Tibial artery (tissue), 4 donors: ENCODE data around the gene IHH.

Experiments used
- DNase-seq, 2 donors: peaks; one replicate each; pipeline ENCODE4 v3.0.0-alpha.2; 2019
- H3K27ac ChIP-seq, 2 donors: fragments of 200-600 bp; sonication (generic) in 1 of 2; 1 replicate in 1 of 2; 2 replicates in 1 of 2; pipeline ENCODE4 v1.5.1; 2018 to 2019; ENCODE audit warnings: mild to moderate bottlenecking in 1 of 2
- H3K27me3 ChIP-seq, 2 donors: fragments of 200-600 bp; sonication (generic) in 1 of 2; one replicate each; pipeline versions ENCODE4 v1.5.1 to v1.6.0; 2016 to 2019
- H3K36me3 ChIP-seq, 3 donors: fragments of 200-600 bp; sonication (generic) in 2 of 3; one replicate each; pipeline ENCODE4 v1.5.1; 2016 to 2019; ENCODE audit warnings: mild to moderate bottlenecking in 2 of 3
- H3K4me1 ChIP-seq, 4 donors: fragments of 200-600 bp; sonication (generic) in 2 of 4; 1 replicate in 3 of 4; 2 replicates in 1 of 4; pipeline ENCODE4 v1.5.1; 2016 to 2019
- H3K4me3 ChIP-seq, 2 donors: fragments of 200-600 bp; sonication (generic) in 1 of 2; 1 replicate in 1 of 2; 2 replicates in 1 of 2; pipeline ENCODE4 v1.5.1; 2018 to 2019; ENCODE audit warnings: mild to moderate bottlenecking in 2 of 2
- H3K9me3 ChIP-seq, 3 donors: fragments of 200-600 bp; sonication (generic) in 1 of 3; one replicate each; pipeline ENCODE4 v1.5.1; 2016 to 2019
- CTCF ChIP-seq, 2 experiments: fragments of 200-600 bp in 1 of 2; fragments of 450-650 bp in 1 of 2; IDR thresholded peaks; one replicate each; pipeline ENCODE4 v1.5.1; 2017 to 2019; ENCODE audit warnings: antibody characterized with exemption in 2 of 2, mild to moderate bottlenecking in 1 of 2, moderate library complexity in 1 of 2
- intact Hi-C: fragments of 100-400 bp; cut with DNase I; formaldehyde crosslinking; loops from one replicate; pipeline ENCODE4 v1.15.0; 2023; ENCODE audit warnings: low total_unique reads

The IHH gene

GRCh38 chr2:219027511-219028055 lies 33.1 kb downstream of the IHH start:
- intact Hi-C loops = no loop called here
- no peak overlapping the region for H3K27ac ChIP-seq
- no peak for TF ChIP-seq CTCF (IDR thresholded peaks at IDR 0.05)
- H3K36me3 ChIP-seq = no peaks in the 10 kb centered on the region
- DNase-seq = no peak
- no peaks in the 10 kb centered on the region for H3K9me3 ChIP-seq
- peaks cover 0 to 76% of the 10 kb centered on the region in 2 donors for H3K27me3 ChIP-seq
- H3K4me3 ChIP-seq = no peak overlapping the region
- H3K4me1 ChIP-seq = no peaks in the 10 kb centered on the region

- Histone ChIP-seq H3K4me1 (no peaks in the 10 kb centered on the region), H3K36me3 (no peaks in the 10 kb centered on the region), H3K27ac (no peak overlapping the region), H3K9me3 (no peaks in the 10 kb centered on the region), H3K4me3 (no peak overlapping the region), H3K27me3 (peaks cover 0 to 73% of the 10 kb centered on the region in 2 donors)
- intact Hi-C loops = no loop called here
- DNase-seq = no peak
- no peak for TF ChIP-seq CTCF (IDR thresholded peaks at IDR 0.05)
These were observed 33.8 kb downstream of the IHH start for GRCh38 chr2:219026946-219027345.

GRCh38 chr2:219025637-219026585 lies 34.8 kb downstream of the IHH start:
- H3K4me1 ChIP-seq = no peaks in the 10 kb centered on the region
- intact Hi-C loops = no loop called here
- H3K36me3 ChIP-seq = no peaks in the 10 kb centered on the region
- no peak overlapping the region for H3K27ac ChIP-seq
- TF ChIP-seq CTCF (IDR thresholded peaks at IDR 0.05) = no peak
- DNase-seq = no peak
- peaks cover 0 to 66% of the 10 kb centered on the region in 2 donors for H3K27me3 ChIP-seq
- H3K9me3 ChIP-seq = no peaks in the 10 kb centered on the region
- no peak overlapping the region for H3K4me3 ChIP-seq

GRCh38 chr2:219024059-219024458 lies 36.7 kb downstream of the IHH start:
- H3K36me3 ChIP-seq = no peaks in the 10 kb centered on the region
- intact Hi-C loops = no loop called here
- TF ChIP-seq CTCF (IDR thresholded peaks at IDR 0.05) = no peak
- no peak for DNase-seq
- no peaks in the 10 kb centered on the region for H3K4me1 ChIP-seq
- peaks cover 0 to 48% of the 10 kb centered on the region in 2 donors for H3K27me3 ChIP-seq
- no peak overlapping the region for H3K27ac ChIP-seq
- H3K9me3 ChIP-seq = no peaks in the 10 kb centered on the region
- H3K4me3 ChIP-seq = no peak overlapping the region

GRCh38 chr2:219023045-219023605 lies 37.6 kb downstream of the IHH start:
- Histone ChIP-seq H3K4me3 (no peak overlapping the region), H3K4me1 (peaks cover 0 to 9% (median 4%) of the 10 kb centered on the region in 4 donors), H3K27ac (no peak overlapping the region), H3K36me3 (no peaks in the 10 kb centered on the region), H3K9me3 (no peaks in the 10 kb centered on the region), H3K27me3 (peaks cover 0 to 39% of the 10 kb centered on the region in 2 donors)
- no peak for TF ChIP-seq CTCF (IDR thresholded peaks at IDR 0.05)
- no peak for DNase-seq
- intact Hi-C loops = no loop called here
